Ectodermal cell (in vitro differentiated cells): ENCODE data around the gene TEKT3.

Experiments used
- H3K27ac ChIP-seq: 2 replicates; pipeline ENCODE4 v1.7.0; 2013; ENCODE audit warnings: mild to moderate bottlenecking, low read depth, low read length; ENCODE audit not compliant: insufficient read depth, poor library complexity, severe bottlenecking
- H3K27me3 ChIP-seq: 2 replicates; pipeline ENCODE4 v1.7.0; 2013; ENCODE audit warnings: mild to moderate bottlenecking, low read length; ENCODE audit not compliant: insufficient read depth, control insufficient read depth, poor library complexity, severe bottlenecking
- H3K36me3 ChIP-seq: one replicate; pipeline ENCODE4 v1.7.0; 2013; ENCODE audit warnings: low read length; ENCODE audit not compliant: control insufficient read depth, insufficient read depth
- H3K4me1 ChIP-seq: one replicate; pipeline ENCODE4 v1.7.0; 2013; ENCODE audit warnings: low read length; ENCODE audit not compliant: control insufficient read depth, insufficient read depth
- H3K4me3 ChIP-seq: 2 replicates; pipeline ENCODE4 v1.7.0; 2013; ENCODE audit warnings: low read depth, low read length, control low read depth; ENCODE audit not compliant: insufficient read depth
- H3K9me3 ChIP-seq: 2 replicates; pipeline ENCODE4 v1.7.0; 2013; ENCODE audit warnings: mild to moderate bottlenecking, low read length, moderate library complexity; ENCODE audit not compliant: control insufficient read depth
- WGBS, 2 experiments: methylation state at CpG; one replicate each; pipeline ENCODE4 v1.1.7; 2013; ENCODE audit warnings: missing lambda C conversion rate in 2 of 2; 5-methylcytosine and 5-hydroxymethylcytosine counted together

TEKT3 gene

GRCh38 chr17:15285466-15285865, 55.9 kb downstream of the TEKT3 start:
- Histone ChIP-seq H3K27ac (no peak overlapping the region), H3K4me3 (no peak overlapping the region), H3K27me3 (no peaks in the 10 kb centered on the region), H3K4me1 (no peaks in the 10 kb centered on the region), H3K36me3 (no peaks in the 10 kb centered on the region), H3K9me3 (no peaks in the 10 kb centered on the region)
- WGBS, 2 experiments, result 91 to 96% methylated on average over 6 of the region's 6 CpGs

DNA sequence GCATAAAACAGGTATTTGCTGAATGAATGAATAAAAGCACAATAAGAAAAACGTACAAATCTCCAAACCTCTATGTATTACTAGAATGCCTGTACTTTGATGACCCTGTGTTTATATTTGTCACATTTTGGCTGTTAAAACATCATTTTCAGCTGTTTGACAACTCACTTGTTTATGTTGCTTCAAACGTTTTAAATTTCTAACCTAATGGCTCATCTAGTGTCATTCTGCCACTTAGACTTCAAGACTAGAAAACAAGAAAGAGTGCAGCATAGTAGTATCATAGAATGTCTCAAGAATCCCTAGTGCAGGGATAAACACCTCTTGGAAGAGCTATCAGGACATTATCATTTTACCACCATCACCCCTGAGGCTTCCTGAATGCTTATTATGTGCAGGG, 56.9 kb downstream of the TEKT3 start:
- 72 to 86% methylated on average over 2 of the region's 2 CpGs for WGBS, 2 experiments
- no peaks in the 10 kb centered on the region for H3K36me3 ChIP-seq
- no peaks in the 10 kb centered on the region for H3K4me1 ChIP-seq
- H3K27me3 ChIP-seq, result no peaks in the 10 kb centered on the region
- H3K4me3 ChIP-seq, result no peak overlapping the region
- H3K9me3 ChIP-seq, result no peaks in the 10 kb centered on the region
- no peak overlapping the region for H3K27ac ChIP-seq

DNA sequence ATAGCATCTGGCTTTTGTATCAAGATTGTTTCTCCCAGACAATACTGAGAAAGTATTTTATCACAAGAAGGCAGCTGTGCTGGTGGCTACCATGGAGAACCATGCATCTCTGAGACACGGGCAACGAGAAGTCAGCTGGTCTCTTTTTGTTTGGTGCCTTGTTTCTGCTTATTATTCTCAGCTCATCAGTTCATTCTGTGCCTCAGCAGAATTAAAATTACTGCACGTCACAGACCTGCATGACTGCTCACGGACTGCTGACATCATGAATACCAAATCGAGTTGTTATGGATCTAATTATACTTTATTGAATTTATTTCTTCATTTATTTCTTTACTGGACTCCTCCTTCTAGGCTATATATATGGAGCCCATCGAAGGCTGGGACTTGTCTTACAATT, 57.3 kb downstream of the TEKT3 start:
- H3K36me3 ChIP-seq, result no peaks in the 10 kb centered on the region
- H3K27ac ChIP-seq, result no peak overlapping the region
- no peaks in the 10 kb centered on the region for H3K4me1 ChIP-seq
- 84 to 90% methylated on average over 5 to 6 of the region's 6 CpGs for WGBS, 2 experiments
- H3K9me3 ChIP-seq, result no peaks in the 10 kb centered on the region
- no peaks in the 10 kb centered on the region for H3K27me3 ChIP-seq
- H3K4me3 ChIP-seq, result no peak overlapping the region

DNA sequence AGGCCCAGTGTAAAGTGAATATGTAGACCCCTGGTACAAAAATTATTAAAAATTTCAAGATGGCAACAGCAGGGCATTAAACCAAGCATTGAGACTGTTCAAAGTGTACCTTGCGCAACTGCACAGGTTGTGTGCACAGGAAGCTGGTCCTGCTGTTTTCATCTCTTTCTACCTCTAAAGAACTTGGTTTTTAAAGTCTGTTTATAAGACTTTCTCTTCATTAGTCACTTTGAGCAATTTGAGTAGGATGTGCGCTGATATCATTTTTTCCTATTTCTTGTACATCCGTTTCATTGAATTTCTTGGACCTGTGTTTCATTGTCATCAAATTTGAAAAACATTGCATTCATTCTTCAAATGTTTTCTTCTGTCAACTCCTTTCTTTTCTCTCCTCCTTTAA, 59.5 kb downstream of the TEKT3 start:
- no peaks in the 10 kb centered on the region for H3K36me3 ChIP-seq
- WGBS, 2 experiments, result 92 to 96% methylated on average over 3 of the region's 3 CpGs
- no peak overlapping the region for H3K27ac ChIP-seq
- H3K9me3 ChIP-seq, result no peaks in the 10 kb centered on the region
- H3K4me3 ChIP-seq, result no peak overlapping the region
- H3K27me3 ChIP-seq, result no peaks in the 10 kb centered on the region
- peaks cover 5% of the 10 kb centered on the region for H3K4me1 ChIP-seq

GRCh38 chr17:15278924-15279477, 62.4 kb downstream of the TEKT3 start:
- H3K4me1 ChIP-seq, result peaks cover 5% of the 10 kb centered on the region
- no peaks in the 10 kb centered on the region for H3K9me3 ChIP-seq
- 85 to 87% methylated on average over 2 of the region's 2 CpGs for WGBS, 2 experiments
- no peaks in the 10 kb centered on the region for H3K36me3 ChIP-seq
- H3K27ac ChIP-seq, result no peak overlapping the region
- no peaks in the 10 kb centered on the region for H3K27me3 ChIP-seq
- no peak overlapping the region for H3K4me3 ChIP-seq

GRCh38 chr17:15278380-15278779, 63.0 kb downstream of the TEKT3 start:
- Histone ChIP-seq H3K4me3 (no peak overlapping the region), H3K36me3 (no peaks in the 10 kb centered on the region), H3K27ac (no peak overlapping the region), H3K27me3 (no peaks in the 10 kb centered on the region), H3K9me3 (no peaks in the 10 kb centered on the region), H3K4me1 (peaks cover 5% of the 10 kb centered on the region)
- 29 to 41% methylated on average over 6 of the region's 6 CpGs for WGBS, 2 experiments

DNA sequence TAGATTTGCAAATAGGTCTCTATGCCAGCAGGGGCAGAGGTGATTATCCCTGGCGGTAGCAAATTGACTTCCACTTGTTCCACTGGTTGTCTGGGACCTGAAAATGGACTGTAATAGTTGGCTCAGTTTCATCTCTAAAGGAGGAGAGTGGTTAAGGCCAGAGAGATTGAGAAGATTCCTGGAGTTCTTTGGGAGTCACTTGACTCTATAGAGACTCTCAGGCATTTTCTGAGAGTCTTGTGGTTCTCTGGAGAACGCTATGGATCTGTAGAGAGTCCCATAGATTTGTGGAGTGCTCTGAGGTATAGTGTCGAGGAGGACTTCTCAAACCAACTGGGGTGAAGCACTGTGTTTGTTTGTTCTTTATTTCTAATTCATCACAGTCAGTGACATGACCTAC, 67.4 kb downstream of the TEKT3 start:
- WGBS, 2 experiments, result 83 to 94% methylated on average over 3 of the region's 3 CpGs
- H3K27ac ChIP-seq, result no peak overlapping the region

DNA sequence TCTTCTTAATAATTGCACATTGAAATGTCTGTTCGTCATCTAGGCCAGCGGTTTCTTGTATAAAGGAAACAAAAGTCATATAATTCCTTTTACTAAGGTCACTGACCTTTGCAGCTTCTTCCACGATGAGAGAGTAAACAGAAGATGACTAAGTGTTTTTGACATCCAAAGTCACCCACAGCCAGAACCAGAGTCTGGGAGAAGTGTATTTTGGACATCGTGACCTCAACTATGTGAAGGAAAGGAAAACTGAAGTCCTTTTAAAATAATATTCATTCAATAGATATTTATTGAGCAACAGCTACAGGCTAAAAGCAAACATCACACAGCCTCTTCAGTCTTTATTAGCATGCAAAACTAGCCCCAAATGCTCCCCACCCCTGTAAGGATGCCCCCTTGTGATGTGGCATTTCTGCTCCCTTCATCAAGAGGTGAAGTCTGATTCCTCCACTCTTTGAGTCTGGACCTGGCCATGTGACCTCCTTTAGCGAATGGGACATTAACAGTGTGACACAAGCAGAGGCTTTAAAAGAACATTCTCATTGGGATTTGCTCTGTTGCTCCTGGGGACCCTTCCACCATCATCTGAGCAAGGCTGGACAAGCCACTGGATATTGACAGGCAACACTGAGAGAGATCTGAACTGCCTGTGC, 68.1 kb downstream of the TEKT3 start:
- Histone ChIP-seq H3K36me3 (no peaks in the 10 kb centered on the region), H3K9me3 (no peaks in the 10 kb centered on the region), H3K27me3 (no peaks in the 10 kb centered on the region), H3K4me1 (peaks cover 6% of the 10 kb centered on the region), H3K27ac (no peak overlapping the region), H3K4me3 (no peak overlapping the region)
- WGBS, 2 experiments, result 92 to 95% methylated on average over 4 of the region's 5 CpGs

More for the DNA sequence above, 67.4 kb downstream of the TEKT3 start:
- Histone ChIP-seq H3K27me3 (no peaks in the 10 kb centered on the region), H3K4me3 (no peak overlapping the region), H3K36me3 (no peaks in the 10 kb centered on the region), H3K4me1 (peaks cover 11% of the 10 kb centered on the region), H3K9me3 (no peaks in the 10 kb centered on the region)

GRCh38 chr17:15271741-15272140, 69.7 kb downstream of the TEKT3 start:
- Histone ChIP-seq H3K27me3 (no peaks in the 10 kb centered on the region), H3K36me3 (no peaks in the 10 kb centered on the region), H3K4me1 (peaks cover 5% of the 10 kb centered on the region), H3K4me3 (no peak overlapping the region), H3K27ac (no peak overlapping the region), H3K9me3 (no peaks in the 10 kb centered on the region)
- WGBS, 2 experiments, result 88 to 95% methylated on average over 6 of the region's 6 CpGs

DNA sequence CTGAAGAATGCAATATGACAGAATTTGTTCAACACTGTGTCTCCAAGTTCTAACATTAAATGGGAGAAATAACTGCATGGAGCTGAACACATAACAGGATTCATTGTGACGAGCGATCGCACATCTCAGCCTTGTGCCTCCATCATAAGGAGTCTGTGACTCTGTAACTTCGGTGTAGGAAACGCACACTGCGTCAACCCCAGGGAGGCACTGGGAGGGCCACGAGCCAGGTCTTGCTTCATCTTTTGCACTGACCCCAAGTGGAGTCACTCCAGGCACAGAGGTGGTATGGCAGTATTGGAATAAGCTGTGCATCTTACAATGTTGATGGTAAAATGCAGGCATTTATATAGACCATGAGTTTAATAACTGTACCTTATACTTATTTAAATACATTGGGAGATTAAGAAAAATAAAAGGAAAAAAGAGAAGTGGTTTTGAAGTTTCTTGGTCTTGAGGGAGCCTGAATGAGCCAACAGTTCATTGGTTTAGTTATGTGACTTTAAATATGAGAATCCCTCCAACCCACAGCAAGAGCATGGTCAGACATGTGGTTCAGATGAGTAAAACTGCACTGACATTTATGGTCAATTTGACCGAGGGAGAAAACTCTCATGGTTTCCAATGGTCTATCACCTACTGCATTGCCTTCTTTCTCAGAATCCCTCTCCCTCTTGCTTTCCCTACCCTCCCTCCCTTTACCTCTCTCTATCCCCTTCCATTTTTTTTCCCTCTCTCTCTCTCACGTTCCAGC, 70.6 kb downstream of the TEKT3 start:
- Histone ChIP-seq H3K27me3 (no peaks in the 10 kb centered on the region), H3K9me3 (no peaks in the 10 kb centered on the region), H3K4me3 (no peak overlapping the region), H3K27ac (no peak overlapping the region), H3K36me3 (no peaks in the 10 kb centered on the region), H3K4me1 (peaks cover 5% of the 10 kb centered on the region)
- 95 to 96% methylated on average over 9 of the region's 9 CpGs for WGBS, 2 experiments
